K562 (cell line): ENCODE measurements around the gene ATXN7. TPM values are rescaled to one million over a fixed set of nuclear protein-coding genes. Genes with fewer than 3 reads are reported as not detected.

Source experiments
- ARID2 ChIP-seq: fragments of 450-650 bp; IDR thresholded peaks from 2 replicates; pipeline ENCODE4 v1.6.1; 2017; ENCODE audit warnings: antibody characterized with exemption, mild to moderate bottlenecking
- BHLHE40 ChIP-seq: IDR thresholded peaks from 2 replicates; pipeline ENCODE4 v1.6.1; 2011; ENCODE audit warnings: low read length, improper control_type of control experiment
- CCNT2 ChIP-seq: IDR thresholded peaks from 2 replicates; pipeline ENCODE4 v1.6.1; 2011; ENCODE audit warnings: borderline replicate concordance, low read depth, mild to moderate bottlenecking, moderate library complexity, mixed read lengths, low read length; ENCODE audit not compliant: insufficient read length; ENCODE audit errors: extremely low read depth
- E2F6 ChIP-seq, 2 experiments: IDR thresholded peaks; 2 replicates each; pipeline ENCODE4 v1.6.1; 2011; ENCODE audit warnings: borderline replicate concordance in 1 of 2, control low read depth in 1 of 2, low read depth in 1 of 2, low read length in 1 of 2, mild to moderate bottlenecking in 1 of 2, mixed read lengths in 1 of 2, moderate library complexity in 1 of 2; ENCODE audit not compliant: insufficient read depth in 1 of 2, insufficient read length in 1 of 2, poor library complexity in 1 of 2, severe bottlenecking in 1 of 2; ENCODE audit errors: extremely low read depth in 1 of 2
- EP400 ChIP-seq: fragments of 450-650 bp; IDR thresholded peaks from 2 replicates; pipeline ENCODE4 v1.6.1; 2017; ENCODE audit warnings: antibody characterized with exemption, mild to moderate bottlenecking, moderate library complexity
- FOXO4 ChIP-seq: fragments of 450-650 bp; formaldehyde crosslinking; IDR thresholded peaks from 2 replicates; pipeline ENCODE4 v1.4.0; 2020; ENCODE audit warnings: mild to moderate bottlenecking, moderate library complexity
- GTF2E2 ChIP-seq: fragments of 200-800 bp; sonication (Bioruptor generic); IDR thresholded peaks from 2 replicates; pipeline ENCODE4 v1.6.1; 2016; ENCODE audit warnings: missing genetic modification characterization, missing compliant biosample characterization
- IFI16 ChIP-seq: fragments of 250-450 bp; sonication (Bioruptor Pico); IDR thresholded peaks from 2 replicates; pipeline ENCODE4 v2.1.2; 2022; ENCODE audit warnings: mild to moderate bottlenecking, inconsistent platforms
- PKNOX1 ChIP-seq: fragments of 450-650 bp; IDR thresholded peaks from 2 replicates; pipeline ENCODE4 v1.6.1; 2016
- TEAD4 ChIP-seq, 2 experiments: sonication (generic) in 1 of 2; formaldehyde crosslinking in 1 of 2; IDR thresholded peaks; 2 replicates each; pipeline versions ENCODE4 v1.6.1 to v1.8.0; 2012 to 2022; ENCODE audit warnings: borderline replicate concordance in 1 of 2, inconsistent platforms in 1 of 2, low read length in 1 of 2, mild to moderate bottlenecking in 1 of 2, missing genetic modification reagents in 1 of 2
- THAP7 ChIP-seq: fragments of 250-450 bp; sonication (Bioruptor Pico); IDR thresholded peaks from 2 replicates; pipeline ENCODE4 v1.5.0; 2021
- ZFP1 ChIP-seq: fragments of 450-650 bp; formaldehyde crosslinking; IDR thresholded peaks from 2 replicates; pipeline ENCODE4 v1.4.0; 2020; ENCODE audit warnings: mild to moderate bottlenecking, mixed read lengths
- ZNF212 ChIP-seq: fragments of 450-650 bp; formaldehyde crosslinking; IDR thresholded peaks from 2 replicates; pipeline ENCODE4 v1.4.0; 2020; ENCODE audit warnings: mild to moderate bottlenecking
- ZNF3 ChIP-seq: fragments of 250-450 bp; sonication (Bioruptor Pico); IDR thresholded peaks from 2 replicates; pipeline ENCODE4 v1.5.0; 2021; ENCODE audit warnings: mild to moderate bottlenecking, moderate library complexity
- ZNF592 ChIP-seq: fragments of 450-650 bp; IDR thresholded peaks from 2 replicates; pipeline ENCODE4 v1.6.1; 2017; ENCODE audit warnings: antibody characterized with exemption, mild to moderate bottlenecking
- polyA plus RNA-seq, 8 experiments: library from polyadenylated mRNA; depleted of rRNA in 4 of 8; stranded (reverse) in 5 of 8; unstranded in 3 of 8; fragments of >200 nt; fragmentation: Nextera tagmentation in 2 of 8; fragmentation: Illumina TruSeq in 1 of 8; extraction: Ambion mirVana in 2 of 8; extraction: Trizol in 1 of 8; gene quantifications; 2 replicates each; pipeline versions ENCODE4 v1.2.1 to v1.2.3, GENCODE V29; 2011 to 2014; ENCODE audit warnings: inconsistent platforms in 1 of 8, missing spikeins in 1 of 8
- total RNA-seq, 7 experiments: library from RNA; depleted of rRNA in 6 of 7; stranded (reverse); fragments of >200 nt in 6 of 7; fragmentation: Illumina TruSeq in 2 of 7; extraction: Trizol in 2 of 7; gene quantifications; 2 replicates each; pipeline versions ENCODE4 v1.2.1 to v1.2.3, GENCODE V29; 2011 to 2021; ENCODE audit warnings: low replicate concordance in 1 of 7

Gene ATXN7
- total and polyA plus RNA-seq, 9 of the 15 experiments (the other 6 are each of a cell fraction or from before 2014, with no cell fraction given), result 0.41 to 9.2 (median 6.7) TPM

GRCh38 chr3:64023187-64023860, 159.7 kb downstream of the ATXN7 start, which contains the start of gene PSMD6 (continued):
- no peak for TF ChIP-seq ZNF592
- no peak for TF ChIP-seq FOXO4
- TF ChIP-seq PKNOX1, result peak; percentile 12; the same call in 1 of the 2 replicates
- TF ChIP-seq BHLHE40, result peak; percentile 47; the same call in 1 of the 2 replicates
- no peak for TF ChIP-seq ZNF212
- TF ChIP-seq CCNT2, result peak; percentile 73
- peak; percentile 28 to 54 for TF ChIP-seq E2F6 (IDR thresholded peaks at IDR 0.05; ENCODE audit: borderline replicate concordance in 1 of 2, extremely low read depth in 1 of 2, insufficient read depth in 1 of 2, insufficient read length in 1 of 2, low read depth in 1 of 2, low read length in 1 of 2, poor library complexity in 1 of 2, severe bottlenecking in 1 of 2)
- no peak for TF ChIP-seq IFI16 (CRISPR knock-in tag)
- peak; percentile 84 for TF ChIP-seq EP400
- no peak for TF ChIP-seq GTF2E2 (tag)
- TF ChIP-seq ZFP1 (CRISPR knock-in tag), result no peak
- TF ChIP-seq ARID2, result no peak
- no peak for TF ChIP-seq THAP7
- TF ChIP-seq ZNF3 (CRISPR knock-in tag), result no peak
- TF ChIP-seq TEAD4 (IDR thresholded peaks at IDR 0.05; ENCODE audit: low read length), result no peak
- no peak for TF ChIP-seq TEAD4 (CRISPR knock-in tag; IDR thresholded peaks at IDR 0.05; ENCODE audit: borderline replicate concordance)
